ENCODE results near the gene KCNH1.
"Not testable (repeated sequence)": the region's sequence is repeated elsewhere in the genome, so short reads cannot be mapped to it uniquely, and the experiment has no call there.

Gene KCNH1

GRCh38 chr1:210685295-210685650, 448.7 kb downstream of the KCNH1 start:
- no peak for DNase-seq (ENCODE audit: low read depth in 2 of 2)

- DNase-seq (ENCODE audit: low read depth in 2 of 2) = no peak
Measured at GRCh38 chr1:210684466-210685294, 449.3 kb downstream of the KCNH1 start.

DNA sequence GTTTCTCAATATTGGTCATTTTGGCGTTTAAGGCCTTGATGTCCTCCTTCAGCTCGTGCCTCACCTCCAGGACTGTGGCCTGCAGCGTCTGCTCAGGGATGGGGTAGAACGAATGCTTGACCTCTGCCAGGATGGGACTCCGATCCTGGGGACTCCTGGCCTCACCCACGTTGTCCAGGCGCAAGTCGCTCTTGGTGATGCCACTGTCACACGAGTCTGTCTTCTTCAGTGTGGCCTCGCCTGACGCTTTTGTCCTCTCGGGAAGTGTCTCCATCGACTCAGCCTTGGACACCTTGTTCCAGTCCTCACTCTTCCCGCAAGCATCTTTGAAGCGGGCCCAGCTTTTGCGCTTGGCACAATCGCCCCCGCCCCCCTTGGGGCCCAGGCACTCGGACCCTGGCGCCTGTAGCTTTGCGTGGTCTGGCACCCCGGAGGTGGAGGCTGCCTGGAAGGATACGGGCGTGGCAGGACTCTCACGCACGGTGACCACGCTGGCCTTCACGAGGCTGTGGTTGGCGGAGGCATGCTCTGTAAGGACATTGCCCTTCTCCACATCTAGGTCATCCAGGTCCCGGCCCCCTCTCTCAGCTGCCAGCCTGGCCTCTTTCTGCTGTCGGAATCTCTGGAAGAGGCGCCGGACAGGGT, 450.4 kb downstream of the KCNH1 start:
- no peak for DNase-seq (ENCODE audit: low read depth in 2 of 2)

DNA sequence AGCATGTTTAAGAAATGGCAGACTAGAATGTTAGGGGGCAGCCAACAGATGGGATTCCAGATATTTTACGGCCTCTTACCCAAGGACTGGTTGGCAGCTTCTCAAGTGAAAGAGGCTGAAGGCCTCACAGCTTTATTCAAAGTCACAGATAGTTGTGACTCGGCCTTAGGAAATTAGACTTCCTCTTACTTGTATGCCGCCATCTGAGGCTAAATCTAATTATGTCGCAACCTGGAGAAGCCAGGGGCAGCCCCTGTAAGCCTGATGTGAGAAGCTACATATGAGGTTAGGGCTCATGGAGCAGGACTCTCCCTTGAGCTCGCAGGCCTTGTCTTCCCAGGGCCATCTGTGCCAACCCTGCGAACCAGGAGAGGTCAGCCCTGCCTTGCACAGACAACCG, 452.8 kb downstream of the KCNH1 start:
- no peak for DNase-seq (ENCODE audit: low read depth in 2 of 2)

GRCh38 chr1:210678306-210678705, 455.6 kb downstream of the KCNH1 start:
- no peak for DNase-seq (ENCODE audit: low read depth in 2 of 2)

GRCh38 chr1:210677533-210677932, 456.4 kb downstream of the KCNH1 start:
- no peak for DNase-seq (ENCODE audit: low read depth in 2 of 2)

DNA sequence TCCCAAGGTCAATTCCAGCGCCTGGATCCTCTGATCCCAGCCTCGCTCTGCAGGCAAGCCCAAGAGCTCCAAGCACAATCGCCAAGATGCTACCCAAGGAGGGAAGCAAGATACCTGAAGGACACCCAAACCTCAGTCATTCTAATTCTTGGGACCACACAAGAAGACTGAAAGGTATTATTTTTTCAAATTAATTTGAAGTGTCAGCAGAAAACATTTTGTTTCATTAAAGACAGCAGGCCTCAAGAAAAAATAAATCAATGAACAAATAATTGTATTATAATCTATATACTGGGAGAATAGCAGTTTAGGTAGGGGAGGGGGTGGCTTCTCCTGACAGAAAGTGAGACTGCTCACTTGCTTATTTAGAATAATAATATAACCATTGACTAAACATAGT, 457.4 kb downstream of the KCNH1 start:
- DNase-seq (ENCODE audit: low read depth in 2 of 2) = no peak

DNA sequence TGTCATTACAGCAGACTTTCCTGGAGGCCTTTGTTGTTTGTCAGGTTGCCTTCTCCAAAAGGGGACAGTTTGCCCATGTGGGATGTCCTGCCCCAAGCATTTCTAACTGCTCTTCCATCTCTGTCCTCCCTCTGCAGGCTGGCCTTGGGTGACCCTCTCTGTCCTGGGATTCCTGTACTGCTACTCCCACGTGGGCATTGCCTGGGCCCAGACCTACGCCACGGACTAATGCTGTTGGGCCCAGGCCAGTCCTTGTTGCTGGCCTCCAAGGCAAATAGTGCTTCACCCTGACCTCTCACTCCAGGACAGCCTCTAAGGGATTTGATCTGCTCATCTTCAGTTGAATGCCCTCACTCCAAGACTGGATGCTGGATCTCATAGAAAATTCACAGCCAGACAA, 459.8 kb downstream of the KCNH1 start:
- no peak for DNase-seq (ENCODE audit: low read depth in 2 of 2)

DNA sequence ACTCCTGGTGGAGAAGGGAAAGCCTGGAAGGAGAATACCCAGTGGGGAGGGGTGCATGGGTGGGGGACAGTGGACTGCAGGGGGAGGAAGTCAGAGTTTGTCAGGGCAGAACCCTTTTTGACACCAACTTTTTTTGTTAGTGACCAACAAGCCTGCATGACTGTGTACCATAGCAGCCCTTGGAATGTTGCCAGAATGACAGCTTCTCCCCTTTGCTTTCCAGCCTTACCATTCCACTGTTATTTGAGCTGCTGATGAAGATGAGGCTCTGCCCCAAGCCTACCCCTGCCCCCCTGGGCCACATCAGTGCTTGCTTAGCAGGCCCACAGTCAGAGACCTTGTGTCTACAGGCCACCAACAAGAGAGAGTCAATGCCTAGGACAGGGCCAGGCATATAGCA, 464.0 kb downstream of the KCNH1 start:
- DNase-seq (ENCODE audit: low read depth in 2 of 2) = no peak

- DNase-seq (ENCODE audit: low read depth in 2 of 2) = no peak
Measured at GRCh38 chr1:210663730-210664573, 470.0 kb downstream of the KCNH1 start.

DNA sequence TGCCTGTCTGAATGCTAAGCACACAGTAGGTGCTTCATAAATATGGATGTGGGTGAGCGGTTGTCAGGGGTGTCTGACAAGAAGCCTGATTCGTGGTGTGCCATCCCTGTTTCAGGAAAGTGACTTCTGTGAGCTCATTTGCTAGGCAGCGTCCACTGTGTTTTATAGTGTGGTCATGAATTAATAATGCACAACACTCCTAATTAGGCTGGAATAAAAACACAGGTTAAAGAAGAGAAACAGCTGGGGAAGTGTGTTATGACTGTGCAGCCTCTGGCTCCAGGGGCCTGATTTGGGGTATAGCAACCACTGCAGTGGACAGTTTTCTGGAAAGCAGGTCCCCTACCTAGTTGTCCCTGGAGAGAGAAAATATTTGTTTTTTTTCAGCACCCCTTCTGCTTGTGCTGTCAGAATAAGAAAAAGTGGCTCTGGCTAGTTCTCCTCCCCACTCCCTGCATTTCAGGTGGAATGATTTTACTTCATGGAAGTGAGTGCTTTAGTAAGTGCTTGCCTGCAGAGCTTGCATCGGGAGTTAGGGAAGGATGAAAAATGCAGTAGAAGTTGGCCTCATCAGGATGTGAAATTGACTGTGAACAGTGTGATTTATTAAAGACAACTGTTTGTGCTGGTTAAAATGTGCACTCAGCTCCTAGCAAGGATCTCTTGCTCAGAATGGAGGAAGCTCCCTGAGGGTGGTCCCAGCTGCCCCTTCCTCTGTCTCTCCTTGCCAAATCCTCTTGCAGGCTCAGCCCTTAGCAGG, 471.5 kb downstream of the KCNH1 start:
- no peak for DNase-seq (ENCODE audit: low read depth in 2 of 2)

DNA sequence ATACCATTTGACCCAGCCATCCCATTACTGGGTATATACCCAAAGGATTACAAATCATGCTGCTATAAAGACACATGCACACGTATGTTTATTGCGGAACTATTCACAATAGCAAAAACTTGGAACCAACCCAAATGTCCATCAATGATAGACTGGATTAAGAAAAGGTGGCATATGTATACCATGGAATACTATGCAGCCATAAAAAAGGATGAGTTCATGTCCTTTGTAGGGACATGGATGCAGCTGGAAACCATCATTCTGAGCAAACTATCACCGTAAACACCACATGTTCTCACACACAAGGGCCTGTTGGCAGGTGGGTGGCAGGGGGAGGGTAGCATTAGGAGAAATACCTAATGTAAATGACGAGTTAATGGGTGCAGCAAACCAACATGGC, 472.4 kb downstream of the KCNH1 start:
- DNase-seq (ENCODE audit: low read depth in 2 of 2) = not testable (repeated sequence)

- DNase-seq (ENCODE audit: low read depth in 2 of 2) = no peak
Measured at GRCh38 chr1:210657806-210658205, 476.1 kb downstream of the KCNH1 start.

DNA sequence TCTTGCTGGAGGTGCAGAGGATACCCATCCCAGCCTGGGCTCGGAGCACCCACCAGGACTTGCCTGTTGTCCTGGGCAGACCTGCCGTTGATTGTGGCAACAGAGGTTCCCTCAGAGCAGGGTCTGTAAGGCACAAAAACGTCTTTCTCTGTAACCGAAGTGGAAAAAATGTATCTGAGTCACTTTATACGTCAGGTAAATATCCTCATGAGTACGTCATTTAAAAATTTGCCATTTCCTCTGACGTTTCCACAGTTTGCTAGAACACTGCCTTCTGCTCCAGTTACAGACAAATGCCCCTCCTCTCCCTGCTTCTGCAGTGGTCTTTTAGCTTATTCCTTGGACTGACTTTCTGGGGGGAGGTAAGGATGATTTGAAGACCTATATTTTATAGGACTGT, 478.4 kb downstream of the KCNH1 start:
- DNase-seq (ENCODE audit: low read depth in 2 of 2) = no peak

DNA sequence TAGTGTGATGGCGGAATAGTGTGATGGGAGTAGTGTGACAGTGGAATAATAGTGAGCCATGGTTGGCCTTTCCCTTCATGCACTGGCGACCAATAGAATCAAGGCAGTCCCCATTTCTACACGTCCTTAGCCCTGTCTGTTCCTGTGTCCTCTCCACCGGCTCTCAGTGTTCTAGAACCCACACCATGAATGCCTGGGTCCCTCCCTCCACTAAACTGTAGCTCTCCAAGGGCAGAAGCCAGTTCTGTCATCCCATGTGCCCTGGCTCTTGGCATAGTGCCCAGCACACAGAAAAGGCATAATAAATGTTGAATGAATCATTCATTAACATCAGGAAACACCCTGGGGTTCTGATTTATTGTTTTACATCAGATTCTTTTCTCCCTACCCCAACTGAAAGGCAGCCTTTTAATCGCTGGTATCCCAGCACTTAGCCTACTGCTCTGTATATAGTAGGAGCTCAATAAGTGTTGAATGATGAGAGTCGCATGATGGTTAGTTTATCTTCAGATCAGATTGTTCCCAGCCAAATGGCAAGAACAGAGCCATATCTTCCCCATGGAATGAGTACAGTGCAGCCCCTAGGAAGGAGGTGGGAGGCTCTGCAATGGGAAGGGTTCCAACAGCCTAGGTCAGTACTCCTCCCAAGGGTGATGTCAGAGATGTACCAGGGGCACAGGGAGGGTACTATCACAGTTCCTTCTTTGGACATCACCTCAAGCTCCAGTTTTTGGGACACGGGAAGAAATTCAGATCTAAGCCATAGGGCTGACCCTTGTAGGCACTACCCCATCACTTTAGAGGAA, 479.6 kb downstream of the KCNH1 start:
- no peak for DNase-seq (ENCODE audit: low read depth in 2 of 2)

GRCh38 chr1:210653771-210654170, 480.2 kb downstream of the KCNH1 start:
- DNase-seq (ENCODE audit: low read depth in 2 of 2) = no peak

- DNase-seq (ENCODE audit: low read depth in 2 of 2) = no peak
Measured at GRCh38 chr1:210652329-210652954, 481.5 kb downstream of the KCNH1 start.

DNA sequence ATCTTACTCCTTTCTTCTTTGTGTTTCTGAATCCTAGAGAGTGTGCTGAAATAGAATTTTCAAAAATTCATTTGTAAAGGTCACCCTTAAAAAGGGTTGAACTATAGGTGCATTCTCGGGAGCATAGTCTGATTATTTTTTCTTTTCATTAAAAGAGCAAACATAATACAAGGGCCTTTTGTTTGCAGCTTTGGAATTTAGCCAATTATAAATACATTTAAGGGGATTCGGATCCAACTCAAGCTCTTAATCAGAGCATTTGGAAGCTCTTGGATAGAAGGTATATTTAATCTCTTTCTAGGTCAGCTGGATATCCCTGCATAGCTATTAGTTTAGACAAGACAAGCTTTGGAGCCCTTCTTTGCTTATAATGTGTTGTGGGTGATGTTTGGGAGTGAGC, 483.5 kb downstream of the KCNH1 start:
- DNase-seq (ENCODE audit: low read depth in 2 of 2) = no peak

DNA sequence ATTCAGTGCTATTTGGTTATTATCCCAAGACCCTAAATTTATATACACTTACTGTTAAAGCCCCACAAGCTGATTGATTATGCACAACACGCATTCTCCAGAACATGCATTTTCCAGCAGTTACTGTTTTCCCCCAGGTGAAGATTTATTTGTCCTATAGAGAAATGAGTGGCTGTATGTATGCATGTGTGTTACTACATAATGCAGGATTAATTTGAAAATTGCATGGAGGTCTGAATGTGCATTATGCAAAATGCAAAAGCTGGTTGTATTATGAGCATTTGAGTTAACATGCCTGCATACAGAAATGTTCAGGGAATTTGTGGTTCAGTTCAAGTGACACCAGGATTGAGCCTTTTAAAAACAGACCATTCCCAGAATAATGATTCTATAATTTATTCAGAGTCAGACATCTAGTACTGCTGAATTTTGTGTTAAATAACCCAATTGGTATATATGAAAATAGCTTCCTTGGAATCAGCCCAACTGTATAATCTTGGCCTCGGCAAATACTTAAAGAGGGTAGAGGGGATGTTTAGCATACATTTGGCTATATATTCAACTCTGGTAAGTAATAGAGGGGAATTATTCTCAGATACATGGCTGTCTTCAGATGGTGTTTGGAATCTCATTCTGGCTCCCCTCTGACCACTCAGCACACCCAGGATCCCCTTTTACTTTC, 485.2 kb downstream of the KCNH1 start:
- DNase-seq (ENCODE audit: low read depth in 2 of 2) = no peak

Data from fibroblast of skin of left biceps (primary cell).